Effector memory CD4-positive, alpha-beta T cell (primary cell): Measurements from ENCODE around the gene TBC1D17.

Source experiments
- DNase-seq, 3 donors: peaks; one replicate each; pipeline ENCODE4 v3.0.0-alpha.2; 2020
- H3K27ac ChIP-seq: 2 replicates; pipeline ENCODE4 v1.7.0; 2013; ENCODE audit warnings: mild to moderate bottlenecking, low read length, moderate library complexity; ENCODE audit not compliant: insufficient read depth, poor library complexity, severe bottlenecking
- H3K27me3 ChIP-seq: replicated peaks from 2 replicates; pipeline ENCODE4 v1.7.0; 2013; ENCODE audit warnings: mild to moderate bottlenecking, low read length; ENCODE audit not compliant: insufficient read depth, control insufficient read depth, poor library complexity, severe bottlenecking
- H3K36me3 ChIP-seq: 2 replicates; pipeline ENCODE4 v1.7.0; 2013; ENCODE audit warnings: mild to moderate bottlenecking, low read length, moderate library complexity; ENCODE audit not compliant: control insufficient read depth, insufficient read depth
- H3K4me1 ChIP-seq: 2 replicates; pipeline ENCODE4 v1.7.0; 2013; ENCODE audit warnings: low read length, mild to moderate bottlenecking; ENCODE audit not compliant: control insufficient read depth, insufficient read depth, poor library complexity, severe bottlenecking
- H3K4me3 ChIP-seq: 2 replicates; pipeline ENCODE4 v1.7.0; 2013; ENCODE audit warnings: low read length, low read depth, mild to moderate bottlenecking; ENCODE audit not compliant: insufficient read depth, poor library complexity, severe bottlenecking
- H3K9me3 ChIP-seq: 2 replicates; pipeline ENCODE4 v1.7.0; 2013; ENCODE audit warnings: mild to moderate bottlenecking, low read length, moderate library complexity; ENCODE audit not compliant: control insufficient read depth

Gene TBC1D17

DNA sequence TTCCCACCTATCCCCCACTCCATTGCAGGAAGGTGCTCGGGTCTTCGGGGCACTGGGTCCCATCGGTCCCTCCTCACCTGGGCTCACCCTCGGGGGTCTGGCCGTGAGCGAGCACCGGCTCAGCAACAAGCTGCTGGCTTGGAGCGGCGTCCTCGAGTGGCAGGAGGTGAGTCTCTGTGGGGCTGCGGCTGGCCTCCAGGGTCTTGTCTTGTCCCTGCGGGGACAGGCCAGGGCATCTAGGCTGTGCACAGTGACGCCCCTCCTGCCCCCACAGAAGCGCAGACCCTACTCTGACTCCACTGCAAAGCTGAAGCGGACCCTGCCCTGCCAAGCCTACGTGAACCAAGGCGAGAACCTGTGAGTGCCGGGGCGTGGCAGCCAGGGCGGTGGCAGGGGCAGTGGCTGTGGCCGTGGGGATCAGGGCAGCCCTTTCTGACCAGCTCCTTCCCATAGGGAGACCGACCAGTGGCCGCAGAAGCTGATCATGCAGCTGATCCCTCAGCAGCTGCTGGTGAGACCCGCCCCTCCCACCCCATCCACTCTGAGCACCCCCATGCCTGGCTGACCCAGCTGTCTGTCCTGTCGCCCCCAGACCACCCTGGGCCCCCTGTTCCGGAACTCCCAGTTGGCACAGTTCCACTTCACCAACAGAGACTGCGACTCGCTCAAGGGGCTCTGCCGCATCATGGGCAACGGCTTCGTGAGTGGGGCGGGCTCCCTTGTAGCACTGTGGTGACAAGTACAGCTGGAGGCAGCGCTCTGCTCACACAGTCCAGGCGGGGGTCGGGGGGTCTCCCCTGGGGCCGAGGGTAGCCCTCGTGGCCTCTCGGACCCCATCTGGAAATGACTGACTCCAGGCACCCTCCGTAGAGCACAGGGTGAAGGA lies 22.9 kb upstream of the TBC1D17 start:
- peaks cover 3% of the 10 kb centered on the region for H3K4me1 ChIP-seq
- no peak for DNase-seq

DNA sequence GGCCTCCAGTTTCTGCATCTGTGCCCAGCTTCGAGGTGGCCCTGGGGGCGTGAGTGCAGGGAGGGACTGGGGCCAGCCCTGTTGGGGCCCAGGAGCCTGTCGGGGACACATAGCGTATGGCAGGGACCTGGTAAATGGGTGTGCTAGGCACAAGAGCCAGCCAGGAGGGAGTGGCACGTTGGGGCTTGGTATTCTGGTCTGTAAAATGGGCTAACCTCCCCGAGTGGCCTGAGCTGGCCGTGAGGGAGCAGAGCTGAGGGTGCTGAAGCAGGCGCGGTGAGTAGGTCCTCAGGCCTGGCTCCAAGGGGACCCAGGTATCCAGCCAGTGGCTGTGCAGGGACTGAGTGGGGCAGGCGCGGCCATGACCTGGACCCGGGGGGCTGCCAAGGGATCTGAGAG lies 22.2 kb upstream of the TBC1D17 start:
- Histone ChIP-seq H3K27ac (no peak overlapping the region), H3K27me3 (no peaks in the 10 kb centered on the region), H3K9me3 (no peaks in the 10 kb centered on the region), H3K36me3 (peaks cover 40% of the 10 kb centered on the region), H3K4me3 (no peak overlapping the region), H3K4me1 (peaks cover 3% of the 10 kb centered on the region)
- DNase-seq, result no peak

More for the DNA sequence above, 22.9 kb upstream of the TBC1D17 start:
- no peak overlapping the region for H3K27ac ChIP-seq
- H3K9me3 ChIP-seq, result no peaks in the 10 kb centered on the region
- H3K27me3 ChIP-seq, result no peaks in the 10 kb centered on the region
- peaks cover 34% of the 10 kb centered on the region for H3K36me3 ChIP-seq
- H3K4me3 ChIP-seq, result no peak overlapping the region

DNA sequence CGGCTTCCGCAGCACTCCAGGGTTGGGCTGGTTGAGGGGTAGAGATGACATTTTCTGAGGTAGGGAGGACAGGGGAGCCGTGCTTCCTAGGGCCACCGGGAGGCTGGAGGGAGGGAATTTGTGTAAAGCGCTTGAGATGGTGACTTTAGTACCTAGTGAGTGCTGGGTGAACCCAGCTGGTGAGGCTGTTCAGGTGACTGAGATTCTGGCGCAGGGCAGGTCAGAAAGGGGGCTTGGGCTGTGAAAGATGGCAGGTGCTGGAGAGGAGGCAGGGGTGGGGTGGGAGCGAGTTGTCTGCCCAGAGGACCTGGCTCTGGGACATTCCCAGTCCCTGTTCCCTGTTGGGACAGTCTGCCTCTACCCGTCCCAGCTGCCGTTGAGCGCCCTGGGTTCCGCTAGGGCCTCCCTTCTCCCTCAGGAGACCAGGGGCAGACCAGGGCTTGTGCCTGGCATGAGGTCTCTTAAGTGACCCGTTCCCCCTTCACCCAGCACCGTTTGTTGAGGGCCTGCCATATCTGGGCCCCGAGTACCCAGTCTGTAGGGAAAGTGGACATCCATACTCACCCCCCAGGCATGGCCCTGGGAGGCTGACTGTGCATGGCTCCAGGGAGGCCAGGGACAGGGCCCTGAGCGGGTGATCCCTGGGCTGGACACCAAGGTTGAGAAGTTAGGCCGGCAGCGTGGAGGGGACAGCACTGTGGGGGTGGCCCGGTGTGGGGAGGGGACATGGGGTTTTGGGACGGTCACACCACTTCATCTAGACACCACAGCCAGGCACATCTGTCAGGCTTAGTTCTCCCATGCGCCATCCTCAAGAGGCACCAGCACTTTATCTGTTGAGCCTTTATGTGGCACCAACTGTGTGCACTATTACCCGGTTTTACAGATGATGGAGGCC lies 21.6 kb upstream of the TBC1D17 start:
- H3K4me3 ChIP-seq, result no peak overlapping the region
- H3K9me3 ChIP-seq, result no peaks in the 10 kb centered on the region
- peaks cover 47% of the 10 kb centered on the region for H3K36me3 ChIP-seq
- H3K27me3 ChIP-seq, result no peaks in the 10 kb centered on the region
- no peak for DNase-seq
- H3K4me1 ChIP-seq, result peaks cover 3% of the 10 kb centered on the region
- no peak overlapping the region for H3K27ac ChIP-seq

DNA sequence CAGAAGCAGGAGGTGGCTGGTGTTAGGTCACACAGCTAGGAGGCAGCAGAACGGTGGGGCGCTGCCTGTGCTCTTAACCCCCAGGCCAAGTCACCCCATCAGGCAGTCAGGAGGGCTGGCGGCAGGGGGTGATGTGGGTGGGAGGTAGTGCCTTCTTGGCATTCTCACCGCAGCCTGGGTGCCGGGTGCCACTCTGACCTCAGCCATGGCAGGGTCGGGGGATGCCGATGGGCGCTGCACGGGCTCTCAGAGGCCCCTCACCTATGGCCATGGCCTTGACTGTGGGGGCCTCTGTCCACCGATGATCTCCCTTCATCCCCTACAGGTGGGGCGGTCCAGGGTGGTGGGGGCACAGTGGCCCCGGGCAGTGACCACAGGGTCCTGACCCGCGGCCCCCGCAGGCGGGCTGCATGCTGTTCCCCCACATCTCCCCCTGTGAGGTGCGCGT lies 20.9 kb upstream of the TBC1D17 start:
- Histone ChIP-seq H3K4me1 (peaks cover 3% of the 10 kb centered on the region), H3K4me3 (no peak overlapping the region), H3K9me3 (no peaks in the 10 kb centered on the region), H3K27me3 (no peaks in the 10 kb centered on the region), H3K27ac (no peak overlapping the region), H3K36me3 (peaks cover 52% of the 10 kb centered on the region)
- DNase-seq, result no peak

DNA sequence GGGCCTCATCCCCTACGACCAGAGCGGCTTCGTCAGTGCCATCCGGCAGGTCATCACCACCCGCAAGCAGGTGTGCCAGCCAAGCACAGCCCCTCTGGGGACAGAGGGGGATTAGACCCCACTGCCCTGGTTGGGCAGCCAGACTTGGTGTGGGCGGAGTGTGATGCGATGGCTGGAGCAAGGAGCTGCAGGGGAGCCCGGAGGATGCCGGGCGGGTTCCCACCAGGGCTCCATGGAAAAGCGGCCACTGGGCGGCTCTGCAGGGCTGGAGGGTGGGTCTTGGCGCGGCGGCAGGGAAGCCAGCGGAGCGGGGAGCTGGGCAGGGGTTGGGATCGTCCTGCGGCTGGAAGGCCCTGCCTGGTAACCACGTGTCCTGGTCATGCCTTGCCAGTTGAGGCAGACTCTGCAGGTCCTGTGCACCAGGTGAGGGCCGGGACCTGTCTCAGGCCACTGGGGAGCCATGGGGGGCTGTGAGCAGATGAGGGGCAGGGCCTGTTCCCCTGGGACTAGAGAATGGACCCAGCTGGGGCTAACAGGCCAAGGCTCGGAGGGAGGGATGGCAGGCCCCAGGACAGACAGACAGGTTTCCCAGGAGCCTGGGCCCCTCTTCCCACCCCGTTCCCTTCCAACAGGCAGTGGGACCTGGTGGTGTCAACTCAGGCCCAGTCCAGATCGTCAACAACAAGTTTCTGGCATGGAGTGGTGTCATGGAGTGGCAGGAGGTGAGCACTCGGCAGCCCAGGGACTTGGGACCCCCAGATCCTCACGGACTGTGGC lies 20.3 kb upstream of the TBC1D17 start:
- no peak overlapping the region for H3K4me3 ChIP-seq
- peaks cover 55% of the 10 kb centered on the region for H3K36me3 ChIP-seq
- no peak for DNase-seq
- no peaks in the 10 kb centered on the region for H3K4me1 ChIP-seq
- no peaks in the 10 kb centered on the region for H3K9me3 ChIP-seq
- H3K27me3 ChIP-seq, result no peaks in the 10 kb centered on the region
- H3K27ac ChIP-seq, result no peak overlapping the region

DNA sequence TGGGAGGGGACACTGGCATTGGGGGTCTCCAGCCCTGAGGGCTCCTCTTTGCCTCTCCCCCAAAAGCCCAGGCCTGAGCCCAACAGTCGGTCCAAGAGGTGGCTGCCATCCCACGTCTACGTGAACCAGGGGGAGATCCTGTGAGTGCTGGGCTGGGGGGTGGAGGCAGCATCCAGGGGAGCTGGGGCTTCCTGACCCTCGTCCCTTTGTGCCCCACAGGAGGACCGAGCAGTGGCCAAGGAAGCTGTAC lies 19.7 kb upstream of the TBC1D17 start:
- Histone ChIP-seq H3K27me3 (no peaks in the 10 kb centered on the region), H3K9me3 (no peaks in the 10 kb centered on the region), H3K36me3 (peaks cover 55% of the 10 kb centered on the region), H3K27ac (no peak overlapping the region), H3K4me1 (no peaks in the 10 kb centered on the region), H3K4me3 (no peak overlapping the region)
- no peak for DNase-seq

DNA sequence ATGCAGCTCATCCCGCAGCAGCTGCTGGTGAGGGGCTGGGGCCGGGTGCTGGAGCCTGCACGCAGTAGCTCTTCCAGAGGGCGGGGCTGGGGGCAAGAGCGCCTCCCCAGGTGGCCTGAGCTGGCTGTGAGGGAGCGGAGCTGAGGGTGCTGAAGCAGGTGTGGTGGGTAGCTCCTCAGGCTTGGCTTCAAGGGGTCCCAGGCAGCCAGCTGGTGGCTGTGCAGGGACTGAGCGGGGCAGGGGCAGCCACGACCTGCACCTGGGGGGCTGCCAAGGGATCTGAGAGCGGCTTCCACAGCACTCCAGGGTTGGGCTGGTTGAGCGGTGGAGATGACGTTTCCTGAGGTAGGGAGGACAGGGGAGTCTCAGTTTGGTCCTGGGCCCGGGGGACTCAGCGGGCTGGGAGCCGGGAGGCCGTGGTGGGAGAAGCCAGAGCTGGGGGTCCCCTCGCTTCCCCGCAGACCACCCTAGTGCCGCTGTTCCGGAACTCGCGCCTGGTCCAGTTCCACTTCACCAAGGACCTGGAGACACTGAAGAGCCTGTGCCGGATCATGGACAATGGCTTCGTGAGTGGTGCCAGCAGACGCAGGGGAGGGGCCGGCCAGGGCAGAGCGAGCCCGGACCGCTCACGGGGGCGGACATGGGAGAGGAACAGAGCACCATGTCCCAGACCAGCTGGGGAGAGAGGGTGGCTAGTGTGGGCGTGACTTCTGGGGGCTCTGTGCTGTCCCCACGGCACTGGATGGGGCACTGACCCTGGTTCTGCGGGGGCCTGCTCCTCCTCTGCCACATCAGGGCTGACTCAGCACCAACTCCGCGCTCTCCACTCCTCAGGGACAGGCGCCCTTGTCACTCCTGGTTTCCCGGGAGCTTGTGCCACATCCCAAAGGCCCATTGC lies 19.2 kb upstream of the TBC1D17 start:
- no peak for DNase-seq
- Histone ChIP-seq H3K4me1 (no peaks in the 10 kb centered on the region), H3K36me3 (peaks cover 59% of the 10 kb centered on the region), H3K9me3 (no peaks in the 10 kb centered on the region), H3K4me3 (no peak overlapping the region), H3K27me3 (no peaks in the 10 kb centered on the region), H3K27ac (no peak overlapping the region)

DNA sequence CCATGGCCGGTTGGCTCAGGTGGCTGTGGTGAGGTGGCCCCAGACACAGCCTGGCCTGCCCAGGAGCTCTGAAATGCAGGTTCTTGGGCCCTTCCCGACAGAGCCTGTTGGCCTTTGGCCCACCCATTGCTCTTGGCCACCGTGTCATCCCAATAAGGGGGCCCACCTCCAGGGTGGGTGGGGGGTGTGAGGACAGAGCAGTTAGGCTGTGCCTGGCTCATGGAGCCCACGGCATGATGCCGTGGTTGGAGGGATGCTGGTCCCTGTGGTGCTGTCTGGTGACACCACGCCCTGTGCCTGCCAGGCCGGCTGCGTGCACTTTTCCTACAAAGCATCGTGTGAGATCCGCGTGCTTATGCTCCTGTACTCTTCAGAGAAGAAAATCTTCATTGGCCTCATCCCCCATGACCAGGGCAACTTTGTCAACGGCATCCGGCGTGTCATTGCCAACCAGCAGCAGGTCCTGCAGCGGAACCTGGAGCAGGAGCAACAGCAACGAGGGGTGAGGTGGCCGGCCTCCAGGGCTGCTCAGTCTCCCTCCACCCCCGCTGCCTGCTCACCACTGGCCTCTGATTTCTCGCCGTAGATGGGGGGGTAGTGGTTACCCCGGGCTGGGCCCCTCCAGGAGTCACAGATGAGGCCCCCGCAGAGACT lies 17.7 kb upstream of the TBC1D17 start:
- Histone ChIP-seq H3K9me3 (no peaks in the 10 kb centered on the region), H3K27ac (no peak overlapping the region), H3K4me1 (no peaks in the 10 kb centered on the region), H3K27me3 (no peaks in the 10 kb centered on the region), H3K4me3 (no peak overlapping the region), H3K36me3 (peaks cover 69% of the 10 kb centered on the region)
- no peak for DNase-seq
